NCI-H2081 treated with DMSO at 0.1 percent for 48 hours (cell line): ENCODE measurements around the gene PSAPL1.

Experiments used
- DNase-seq: peaks from one replicate; lab custom pipeline; 2025; lab: John Stamatoyannopoulos, UW

Gene PSAPL1

DNA sequence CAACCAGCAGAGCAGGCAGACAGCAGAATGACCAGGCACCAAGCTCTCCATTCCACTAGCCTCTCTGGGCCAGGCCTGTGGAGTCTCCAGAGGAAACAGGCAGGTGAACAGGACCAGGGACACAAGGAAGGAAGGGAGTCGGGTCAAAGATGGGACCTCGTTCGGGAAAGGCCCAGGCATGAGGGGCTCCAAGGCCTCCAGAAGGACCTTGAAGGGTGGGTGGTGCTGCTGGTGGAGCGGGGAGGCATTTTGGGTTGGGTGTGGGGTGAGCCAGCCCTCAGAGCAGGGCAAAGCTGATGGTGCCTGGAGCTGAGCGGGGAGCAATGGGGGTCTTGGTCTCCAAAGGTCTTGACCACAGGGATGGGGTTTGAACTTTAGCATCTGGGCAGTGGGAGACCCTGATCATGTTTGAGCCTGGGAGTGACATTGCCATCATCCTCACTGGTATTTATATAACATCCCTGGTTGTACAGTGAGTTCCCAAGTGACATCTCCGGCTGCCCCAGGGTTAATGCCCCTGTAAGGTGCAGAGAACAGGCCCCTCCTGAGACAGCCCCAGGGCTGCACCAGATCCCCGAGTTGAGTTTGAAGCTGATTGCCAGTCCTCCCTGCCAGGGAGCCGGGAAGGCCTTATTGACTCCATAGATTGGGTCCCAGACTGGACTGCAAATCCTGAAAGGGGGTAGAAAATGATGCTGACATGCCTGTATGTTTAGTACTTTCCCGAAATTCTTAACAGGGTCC is 52.7 kb downstream of the PSAPL1 start:
- DNase-seq: no peak

DNA sequence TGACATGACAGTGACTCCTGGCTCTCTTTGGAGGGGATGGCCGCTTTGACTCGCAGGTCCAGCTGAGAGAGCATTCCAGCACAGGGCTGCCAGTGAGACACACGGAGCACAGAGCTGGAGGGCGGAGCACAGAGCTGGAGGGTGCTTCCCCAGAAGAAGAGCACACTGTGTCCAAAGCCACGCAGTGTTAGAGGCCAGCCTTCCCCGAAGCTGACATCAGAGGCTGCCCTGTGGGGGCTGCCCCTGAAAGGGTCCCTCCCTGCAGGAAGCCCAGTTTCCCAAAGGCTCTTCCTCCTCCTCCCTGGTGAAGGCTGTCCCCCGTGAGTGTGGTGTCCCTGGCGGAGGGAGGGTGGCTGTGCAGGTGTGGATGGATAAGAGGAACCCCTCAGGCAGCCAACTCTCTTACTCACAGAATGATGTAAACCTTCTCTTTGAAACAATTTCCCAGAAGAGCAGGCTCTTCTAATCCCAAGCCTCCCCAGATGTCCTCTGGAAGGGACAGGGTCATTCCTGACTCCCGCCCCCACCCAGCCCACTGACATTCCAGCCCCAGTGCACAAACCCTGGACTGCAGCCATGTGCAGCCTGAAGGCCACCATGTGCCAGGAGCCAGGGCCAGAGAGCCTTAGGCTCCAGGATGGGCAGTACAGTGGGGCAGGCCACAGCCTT is 53.4 kb downstream of the PSAPL1 start:
- DNase-seq: no peak
